ENCODE results near the gene HJV.

HJV gene

DNA sequence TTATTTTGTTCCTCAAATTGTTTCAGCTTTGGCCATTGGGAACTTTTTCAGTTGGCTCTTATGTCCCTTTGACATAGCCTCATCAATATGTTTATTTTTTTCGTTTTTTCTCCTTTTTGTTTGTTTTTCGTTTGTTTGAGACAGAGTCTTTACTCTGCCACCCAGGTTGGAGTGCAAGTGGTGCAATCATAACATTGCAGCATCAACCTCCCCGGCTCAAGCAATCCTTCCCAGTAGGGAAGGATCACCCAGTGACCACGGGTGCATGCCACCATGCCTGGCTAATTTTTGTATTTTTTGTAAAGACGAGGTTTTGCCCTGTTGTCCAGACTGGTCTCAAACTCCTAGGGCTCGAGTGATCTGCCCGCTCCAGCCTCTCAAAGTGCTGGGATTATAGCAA lies 49.0 kb downstream of the HJV start:
- Histone ChIP-seq H3K4me1 (ENCODE audit: control insufficient read depth, insufficient read depth, low read length, poor library complexity, severe bottlenecking) (peaks cover 6% of the 10 kb centered on the region), H3K27ac (ENCODE audit: low read depth, low read length, severe bottlenecking) (no peak overlapping the region), H3K9me3 (ENCODE audit: control insufficient read depth, low read length) (peaks cover 4% of the 10 kb centered on the region), H3K36me3 (ENCODE audit: control insufficient read depth, insufficient read depth, low read length) (no peaks in the 10 kb centered on the region), H3K4me3 (ENCODE audit: extremely low read depth, insufficient read depth, low read length, poor library complexity, severe bottlenecking) (no peak overlapping the region)
- WGBS, 2 experiments (ENCODE audit: insufficient coverage in 2 of 2): 91 to 98% methylated on average over 4 of the region's 7 CpGs
